K562 (cell line): ENCODE results near the gene LY6G6D. TPM values are rescaled to one million over a fixed set of nuclear protein-coding genes. Genes with fewer than 3 reads are reported as not detected.

Source experiments
- AFF1 ChIP-seq, 2 experiments: fragments of 450-650 bp; IDR thresholded peaks; 2 replicates each; pipeline ENCODE4 v1.6.1; 2018; ENCODE audit warnings: mild to moderate bottlenecking in 2 of 2, low read depth in 1 of 2; ENCODE audit not compliant: partially characterized antibody in 2 of 2
- ARNT ChIP-seq, 2 experiments: fragments of 450-650 bp; IDR thresholded peaks; 2 replicates each; pipeline ENCODE4 v1.6.1; 2016; ENCODE audit warnings: mild to moderate bottlenecking in 1 of 2
- BHLHE40 ChIP-seq: IDR thresholded peaks from 2 replicates; pipeline ENCODE4 v1.6.1; 2011; ENCODE audit warnings: low read length, improper control_type of control experiment
- DPF2 ChIP-seq: fragments of 450-650 bp; IDR thresholded peaks from 2 replicates; pipeline ENCODE4 v1.6.1; 2016
- ERF ChIP-seq: fragments of 450-650 bp; formaldehyde crosslinking; IDR thresholded peaks from 2 replicates; pipeline ENCODE4 v1.4.0; 2020; ENCODE audit warnings: mild to moderate bottlenecking, mixed read lengths
- HDAC2 ChIP-seq: fragments of 450-650 bp; IDR thresholded peaks from 2 replicates; pipeline ENCODE4 v1.6.1; 2016; ENCODE audit warnings: mild to moderate bottlenecking
- HMG20B ChIP-seq: fragments of 250-450 bp; sonication (Bioruptor Pico); IDR thresholded peaks from 2 replicates; pipeline ENCODE4 v1.5.0; 2021; ENCODE audit warnings: mild to moderate bottlenecking
- MEIS2 ChIP-seq: fragments of 450-650 bp; IDR thresholded peaks from 2 replicates; pipeline ENCODE4 v1.6.1; 2014; ENCODE audit warnings: mild to moderate bottlenecking; ENCODE audit not compliant: partially characterized antibody
- NR1H2 ChIP-seq: sonication (generic); formaldehyde crosslinking; IDR thresholded peaks from 2 replicates; pipeline ENCODE4 v1.4.0; 2020; ENCODE audit warnings: mild to moderate bottlenecking, missing genetic modification reagents
- POLR2AphosphoS5 ChIP-seq: IDR thresholded peaks from 2 replicates; pipeline ENCODE4 v1.6.1; 2011; ENCODE audit warnings: mild to moderate bottlenecking, low read depth, low read length, moderate library complexity; ENCODE audit not compliant: control insufficient read depth, insufficient read depth
- RBM39 ChIP-seq: fragments of 200-400 bp; formaldehyde crosslinking; optimal IDR thresholded peaks from 2 replicates; pipeline ENCODE3; 2018; ENCODE audit warnings: low read depth, low read length
- SMAD3 ChIP-seq: fragments of 450-650 bp; formaldehyde crosslinking; conservative IDR thresholded peaks from 2 replicates; pipeline ENCODE4 v1.4.0; 2020; ENCODE audit warnings: mild to moderate bottlenecking
- STAT6 ChIP-seq: sonication (generic); formaldehyde crosslinking; IDR thresholded peaks from 2 replicates; pipeline ENCODE4 v1.8.1; 2023; ENCODE audit warnings: mild to moderate bottlenecking, missing genetic modification reagents
- TRIM24 ChIP-seq, 2 experiments: fragments of 450-650 bp; IDR thresholded peaks; 2 replicates each; pipeline ENCODE4 v1.6.1; 2016
- XRCC5 ChIP-seq: fragments of 200-400 bp; formaldehyde crosslinking; IDR thresholded peaks from 2 replicates; pipeline ENCODE4 v1.6.1; 2017; ENCODE audit warnings: low read depth, mild to moderate bottlenecking, low read length
- ZNF12 ChIP-seq: sonication (generic); formaldehyde crosslinking; IDR thresholded peaks from 2 replicates; pipeline ENCODE4 v1.4.0; 2020; ENCODE audit warnings: mild to moderate bottlenecking, missing genetic modification reagents
- ZNF253 ChIP-seq: fragments of 250-450 bp; sonication (Bioruptor Pico); conservative IDR thresholded peaks from 2 replicates; pipeline ENCODE4 v1.6.1; 2021; ENCODE audit warnings: mild to moderate bottlenecking
- ZNF830 ChIP-seq: fragments of 250-450 bp; sonication (Bioruptor Pico); IDR thresholded peaks from 2 replicates; pipeline ENCODE4 v1.5.0; 2021; ENCODE audit warnings: mild to moderate bottlenecking
- polyA plus RNA-seq, 8 experiments: library from polyadenylated mRNA; depleted of rRNA in 4 of 8; stranded (reverse) in 5 of 8; unstranded in 3 of 8; fragments of >200 nt; fragmentation: Nextera tagmentation in 2 of 8; fragmentation: Illumina TruSeq in 1 of 8; extraction: Ambion mirVana in 2 of 8; extraction: Trizol in 1 of 8; gene quantifications; 2 replicates each; pipeline versions ENCODE4 v1.2.1 to v1.2.3, GENCODE V29; 2011 to 2014; ENCODE audit warnings: inconsistent platforms in 1 of 8, missing spikeins in 1 of 8
- total RNA-seq, 7 experiments: library from RNA; depleted of rRNA in 6 of 7; stranded (reverse); fragments of >200 nt in 6 of 7; fragmentation: Illumina TruSeq in 2 of 7; extraction: Trizol in 2 of 7; gene quantifications; 2 replicates each; pipeline versions ENCODE4 v1.2.1 to v1.2.3, GENCODE V29; 2011 to 2021; ENCODE audit warnings: low replicate concordance in 1 of 7
- TF ChIP-seq, protein P1 (sequence below): sonication (generic); formaldehyde crosslinking; IDR thresholded peaks from 2 replicates; pipeline ENCODE4 v1.8.1; 2022; ENCODE audit warnings: missing genetic modification reagents
- TF ChIP-seq, protein P2 (sequence below): fragments of 450-650 bp; IDR thresholded peaks from 2 replicates; pipeline ENCODE4 v1.6.1; 2017; ENCODE audit warnings: mild to moderate bottlenecking, moderate library complexity

LY6G6D gene
- total and polyA plus RNA-seq, 9 of the 15 experiments (the other 6 are each of a cell fraction or from before 2014, with no cell fraction given), result 0.30 to 0.38 TPM; not detected in 7

GRCh38 chr6:31666337-31666965, 48.7 kb upstream of the LY6G6D start (continued):
- TF ChIP-seq, protein P1, sequence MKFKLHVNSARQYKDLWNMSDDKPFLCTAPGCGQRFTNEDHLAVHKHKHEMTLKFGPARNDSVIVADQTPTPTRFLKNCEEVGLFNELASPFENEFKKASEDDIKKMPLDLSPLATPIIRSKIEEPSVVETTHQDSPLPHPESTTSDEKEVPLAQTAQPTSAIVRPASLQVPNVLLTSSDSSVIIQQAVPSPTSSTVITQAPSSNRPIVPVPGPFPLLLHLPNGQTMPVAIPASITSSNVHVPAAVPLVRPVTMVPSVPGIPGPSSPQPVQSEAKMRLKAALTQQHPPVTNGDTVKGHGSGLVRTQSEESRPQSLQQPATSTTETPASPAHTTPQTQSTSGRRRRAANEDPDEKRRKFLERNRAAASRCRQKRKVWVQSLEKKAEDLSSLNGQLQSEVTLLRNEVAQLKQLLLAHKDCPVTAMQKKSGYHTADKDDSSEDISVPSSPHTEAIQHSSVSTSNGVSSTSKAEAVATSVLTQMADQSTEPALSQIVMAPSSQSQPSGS (CRISPR knock-in tag), result no peak
- TF ChIP-seq MEIS2 (no peak), NR1H2 (CRISPR knock-in tag) (peak; percentile 14; the same call in 1 of the 2 replicates), ARNT (IDR thresholded peaks at IDR 0.05) (peak; percentile 52 to 85; a peak in 2 of 4 replicates), ZNF830 (CRISPR knock-in tag) (0 out of 2 replicates have a peak, but pooled peaks have one; percentile 58), HDAC2 (0 out of 2 replicates have a peak, but pooled peaks have one; percentile 32), ZNF253 (CRISPR knock-in tag) (peak; percentile 80; the same call in 1 of the 2 replicates), BHLHE40 (no peak), DPF2 (peak; percentile 38; the same call in 1 of the 2 replicates), HMG20B (peak; percentile 51; the same call in 1 of the 2 replicates), SMAD3 (CRISPR knock-in tag) (no peak), AFF1 (IDR thresholded peaks at IDR 0.05; ENCODE audit: low read depth in 1 of 2, partially characterized antibody in 2 of 2) (peak in 1 of 2 experiments; percentile 42), RBM39 (no peak), POLR2AphosphoS5 (no peak), ZNF12 (CRISPR knock-in tag) (peak; percentile 36; the same call in 1 of the 2 replicates), ERF (CRISPR knock-in tag) (no peak), TRIM24 (IDR thresholded peaks at IDR 0.05) (0 out of 4 replicates have a peak, but pooled peaks have one; percentile 5 to 26), STAT6 (0 out of 2 replicates have a peak, but pooled peaks have one; percentile 30), XRCC5 (0 out of 2 replicates have a peak, but pooled peaks have one; percentile 53)
- TF ChIP-seq, protein P2, sequence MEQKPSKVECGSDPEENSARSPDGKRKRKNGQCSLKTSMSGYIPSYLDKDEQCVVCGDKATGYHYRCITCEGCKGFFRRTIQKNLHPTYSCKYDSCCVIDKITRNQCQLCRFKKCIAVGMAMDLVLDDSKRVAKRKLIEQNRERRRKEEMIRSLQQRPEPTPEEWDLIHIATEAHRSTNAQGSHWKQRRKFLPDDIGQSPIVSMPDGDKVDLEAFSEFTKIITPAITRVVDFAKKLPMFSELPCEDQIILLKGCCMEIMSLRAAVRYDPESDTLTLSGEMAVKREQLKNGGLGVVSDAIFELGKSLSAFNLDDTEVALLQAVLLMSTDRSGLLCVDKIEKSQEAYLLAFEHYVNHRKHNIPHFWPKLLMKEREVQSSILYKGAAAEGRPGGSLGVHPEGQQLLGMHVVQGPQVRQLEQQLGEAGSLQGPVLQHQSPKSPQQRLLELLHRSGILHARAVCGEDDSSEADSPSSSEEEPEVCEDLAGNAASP, result no peak
